NCI-H146 (cell line): ENCODE data around the gene DNAJC3.
A peak's percentile ranks its signal among the peaks of the same experiment; 100 is the strongest.
"Not testable (repeated sequence)": the region's sequence is repeated elsewhere in the genome, so short reads cannot be mapped to it uniquely, and the experiment has no call there.

Experiments used
- DNase-seq: peaks from one replicate; lab custom pipeline; 2025; lab: John Stamatoyannopoulos, UW

DNAJC3 gene

GRCh38 chr13:95783747-95784146 is 106.8 kb downstream of the DNAJC3 start:
- DNase-seq = no peak

DNA sequence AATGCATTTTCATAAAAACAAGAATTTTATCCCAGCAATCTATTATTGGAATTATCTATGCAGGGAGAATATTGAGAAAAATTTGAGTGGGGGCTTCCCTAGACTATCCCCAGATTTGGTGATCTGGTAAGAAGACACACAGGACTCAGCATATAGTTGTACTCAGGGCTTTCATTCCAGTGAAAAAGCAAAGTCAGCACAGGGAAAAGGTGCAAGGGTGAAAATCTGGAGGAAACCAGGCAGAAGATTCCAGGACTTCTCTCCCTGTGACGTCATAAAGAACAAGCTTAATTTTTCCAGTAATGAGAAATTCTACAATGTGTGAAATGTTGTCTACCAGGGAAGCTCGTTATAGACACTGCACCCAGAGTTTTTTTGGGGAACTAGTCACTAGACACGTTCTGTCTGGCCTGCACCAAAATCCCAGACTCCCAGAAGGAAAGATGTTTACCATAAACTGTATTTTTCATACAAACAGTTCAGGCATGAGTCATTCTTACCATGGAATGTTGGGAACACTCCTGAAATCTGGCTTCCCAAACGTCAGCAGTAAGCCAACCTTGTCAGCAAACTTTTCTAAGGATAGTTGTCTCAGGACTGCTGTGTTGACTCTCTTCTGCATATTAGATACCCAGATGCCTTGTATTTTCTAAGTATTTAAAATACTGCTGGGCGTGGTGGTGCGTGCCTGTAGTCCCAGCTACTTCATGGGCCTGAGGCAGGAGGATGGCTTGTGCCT is 107.4 kb downstream of the DNAJC3 start:
- no peak for DNase-seq

DNA sequence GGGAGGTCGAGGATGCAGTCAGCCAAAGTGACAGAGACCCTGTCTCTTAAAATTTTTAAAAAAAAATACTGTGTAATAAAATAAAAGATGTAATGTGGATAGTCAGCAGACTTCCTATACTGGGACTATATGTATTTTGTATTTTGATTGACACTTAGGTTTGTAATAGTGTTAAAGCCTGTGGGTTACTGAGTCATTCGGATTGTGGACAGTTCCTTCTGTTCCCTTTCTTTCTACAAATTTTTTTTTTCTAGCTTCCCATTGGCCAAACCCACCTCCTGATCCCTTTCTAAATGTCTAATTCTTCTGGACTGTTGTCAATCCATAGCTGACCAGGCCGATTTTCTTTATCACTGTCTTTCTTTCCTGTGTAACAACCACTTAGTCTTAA is 108.0 kb downstream of the DNAJC3 start:
- DNase-seq = no peak

- DNase-seq = no peak
Measured at GRCh38 chr13:95787356-95788099, 110.6 kb downstream of the DNAJC3 start.

DNA sequence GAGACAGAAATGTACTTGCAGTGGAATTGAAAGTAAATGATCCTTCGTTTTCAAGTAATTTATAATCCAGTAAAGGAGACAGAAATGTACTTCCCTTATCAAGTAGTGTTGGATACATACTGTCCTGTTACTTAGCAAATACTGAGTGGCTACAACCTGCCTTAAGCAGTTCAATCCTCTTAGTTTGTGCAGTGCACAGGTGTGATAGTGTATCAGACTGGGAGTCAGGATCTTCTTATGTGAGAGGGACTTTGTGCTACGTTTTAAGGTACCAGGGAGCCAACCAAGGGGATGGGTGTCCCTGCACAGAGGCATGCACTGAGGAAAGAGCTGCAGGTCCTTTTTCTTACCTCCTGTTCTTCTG is 111.1 kb downstream of the DNAJC3 start:
- DNase-seq = no peak

DNA sequence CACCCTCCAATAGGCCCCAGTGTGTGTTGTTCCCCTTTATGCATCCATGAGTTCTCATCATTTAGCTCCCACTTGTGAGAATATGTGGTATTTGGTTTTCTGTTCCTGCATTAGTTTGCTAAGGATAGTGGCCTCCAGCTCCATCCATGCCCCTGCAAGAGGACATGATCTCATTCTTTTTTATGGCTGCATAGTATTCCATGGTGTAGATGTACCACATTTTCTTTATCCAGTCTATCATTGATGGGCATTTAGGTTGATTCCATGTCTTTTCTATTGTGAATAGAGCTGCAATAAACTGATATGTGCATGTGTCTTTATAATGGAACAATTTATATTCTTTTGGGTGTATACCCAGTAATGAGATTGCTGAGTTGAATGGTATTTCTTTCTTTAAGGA is 112.4 kb downstream of the DNAJC3 start:
- not testable (repeated sequence) for DNase-seq

DNA sequence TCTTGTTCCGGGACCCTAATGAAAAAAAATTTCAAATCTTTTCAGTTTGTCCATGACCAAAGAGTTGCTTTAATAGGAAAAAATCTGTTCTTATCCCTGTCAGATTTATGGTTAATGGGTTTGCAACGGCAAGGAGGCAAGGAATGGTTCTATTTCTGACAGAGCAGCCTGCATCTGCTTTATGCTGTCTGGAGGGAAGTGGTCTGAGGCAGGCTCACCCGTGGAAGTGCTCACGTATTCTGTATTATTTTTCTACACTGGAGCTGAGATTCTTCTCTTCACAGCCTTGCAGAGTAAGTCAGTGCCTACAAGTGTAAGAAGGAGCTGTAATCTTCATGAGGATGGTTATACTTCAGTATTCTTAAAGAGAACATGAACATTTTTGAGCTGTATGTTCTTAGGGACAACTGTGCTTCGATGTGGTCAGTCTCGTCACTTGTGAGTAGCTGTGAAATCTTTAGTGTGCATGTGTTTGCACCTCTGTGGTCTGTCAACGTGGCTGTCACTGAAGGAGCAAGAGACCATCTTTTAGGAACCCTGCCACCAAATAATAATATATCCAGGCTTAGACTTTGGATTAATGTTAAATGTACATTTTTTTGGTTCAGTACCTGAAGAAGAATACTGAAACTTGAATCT is 114.3 kb downstream of the DNAJC3 start:
- DNase-seq = no peak

DNA sequence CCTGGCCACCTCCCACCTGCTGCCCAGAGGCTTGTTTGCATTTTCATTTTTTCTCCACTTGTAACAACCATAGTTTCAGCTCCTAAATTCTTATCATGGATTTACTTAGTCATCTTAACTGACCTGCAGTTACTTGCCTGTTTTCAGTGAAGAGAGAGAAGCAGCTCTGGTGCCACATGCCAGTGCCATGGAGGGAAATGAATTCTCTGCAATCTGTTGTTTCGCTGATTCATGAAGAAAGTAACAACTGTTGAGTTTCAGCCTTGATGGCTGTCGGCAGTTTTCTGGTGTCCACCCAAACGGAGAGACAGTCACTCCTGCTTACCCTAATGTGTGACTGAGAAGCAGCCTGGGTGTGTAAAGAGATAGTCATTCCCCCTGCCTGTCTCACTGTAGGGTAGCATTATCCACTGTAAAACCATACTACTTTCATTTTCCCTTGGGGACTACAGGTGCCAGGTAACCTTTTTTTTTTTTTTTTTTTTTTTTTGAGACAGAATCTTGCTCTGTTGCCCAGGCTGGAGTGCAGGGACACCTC is 116.1 kb downstream of the DNAJC3 start:
- DNase-seq = no peak

DNA sequence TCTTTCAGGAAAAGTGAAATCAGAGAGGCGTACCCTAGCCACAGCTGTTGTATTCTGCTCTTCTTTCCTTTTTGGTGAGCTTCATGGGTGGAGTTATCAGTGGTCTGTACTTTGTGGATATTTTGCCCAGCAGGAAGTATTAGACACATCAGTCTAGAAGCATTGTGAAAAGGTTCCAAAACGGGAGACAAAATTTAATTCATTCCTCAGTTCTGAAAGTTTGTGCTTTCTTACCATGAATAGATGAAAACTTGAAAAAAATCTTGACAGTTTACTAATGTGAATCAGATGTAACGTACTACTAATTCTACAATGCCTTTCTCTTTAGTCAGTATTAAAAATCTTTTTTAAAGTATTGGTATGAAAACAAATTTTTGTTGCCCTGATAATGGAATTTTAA is 116.8 kb downstream of the DNAJC3 start:
- no peak for DNase-seq

DNA sequence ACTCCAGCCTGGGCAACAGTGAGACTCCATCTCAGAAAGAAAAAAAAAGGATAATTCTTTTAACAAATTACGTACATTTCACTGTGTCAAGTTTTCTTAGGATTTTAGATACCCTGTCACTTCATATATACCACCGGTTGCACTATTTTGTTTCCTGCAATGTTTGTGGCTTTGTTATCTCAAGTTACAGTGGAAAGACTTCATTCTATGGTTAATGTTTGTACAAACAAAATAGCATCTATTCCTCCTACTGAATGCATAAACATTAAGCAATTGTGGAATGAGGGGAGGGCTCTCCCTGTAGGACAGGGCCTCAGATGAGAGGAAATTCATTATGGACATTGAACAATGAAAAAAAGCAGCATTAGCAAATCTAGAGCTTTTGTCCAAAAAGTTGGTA is 120.1 kb downstream of the DNAJC3 start:
- no peak for DNase-seq

DNA sequence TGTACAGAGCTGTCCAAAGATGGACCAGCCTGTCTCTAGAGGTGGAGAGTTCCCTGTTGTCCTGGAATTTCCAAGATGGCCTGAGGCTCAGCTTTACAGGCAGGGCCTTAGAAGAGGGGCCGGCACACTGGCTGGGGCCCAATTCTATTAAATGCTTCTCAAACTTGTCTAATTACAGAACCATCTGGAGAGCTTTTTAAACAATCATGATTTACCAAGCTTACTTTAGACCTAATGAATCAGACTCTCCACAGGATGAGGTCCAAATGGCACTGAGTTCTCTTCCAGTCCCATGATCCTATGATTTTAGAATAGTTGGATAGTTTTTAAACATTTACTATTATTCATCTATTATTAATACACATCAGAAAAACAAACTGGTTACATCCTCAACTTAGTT is 123.5 kb downstream of the DNAJC3 start:
- no peak for DNase-seq

DNA sequence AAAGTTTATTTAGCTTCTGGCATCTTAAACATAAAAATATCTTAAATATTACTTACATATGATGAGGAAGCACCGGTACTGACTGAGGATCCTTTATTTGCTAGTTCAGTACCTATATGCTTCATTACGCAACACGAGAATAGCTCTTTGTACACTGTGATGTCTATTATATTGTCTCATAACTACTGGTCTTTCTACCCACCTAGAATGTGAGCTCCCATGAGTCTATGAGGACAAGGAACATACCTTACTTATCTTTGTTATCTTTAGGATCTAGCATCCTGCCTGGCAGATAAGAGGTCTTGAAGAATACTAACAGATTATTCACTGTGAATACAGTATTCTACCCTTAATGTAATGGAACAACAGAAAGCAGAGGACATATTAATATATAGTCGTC is 124.9 kb downstream of the DNAJC3 start:
- DNase-seq = no peak

DNA sequence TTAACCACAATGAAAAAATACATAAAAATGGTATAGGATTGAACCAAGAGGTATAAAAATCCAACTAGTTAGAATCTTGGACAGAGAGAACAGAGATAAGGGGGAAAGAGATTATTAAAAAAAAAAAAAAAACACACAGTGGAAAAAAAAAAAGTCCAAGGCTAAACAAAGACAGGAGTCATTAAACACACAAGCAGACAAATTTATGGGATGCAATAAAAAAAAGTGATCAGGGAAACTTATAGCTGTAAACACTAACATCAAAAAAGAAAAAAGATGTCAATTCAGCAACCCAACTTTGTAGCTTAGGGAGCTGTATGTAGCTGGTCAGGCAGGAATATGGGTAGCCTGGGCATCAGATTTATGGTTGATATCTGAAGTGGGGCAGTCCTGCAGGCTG is 129.0 kb downstream of the DNAJC3 start:
- no peak for DNase-seq

DNA sequence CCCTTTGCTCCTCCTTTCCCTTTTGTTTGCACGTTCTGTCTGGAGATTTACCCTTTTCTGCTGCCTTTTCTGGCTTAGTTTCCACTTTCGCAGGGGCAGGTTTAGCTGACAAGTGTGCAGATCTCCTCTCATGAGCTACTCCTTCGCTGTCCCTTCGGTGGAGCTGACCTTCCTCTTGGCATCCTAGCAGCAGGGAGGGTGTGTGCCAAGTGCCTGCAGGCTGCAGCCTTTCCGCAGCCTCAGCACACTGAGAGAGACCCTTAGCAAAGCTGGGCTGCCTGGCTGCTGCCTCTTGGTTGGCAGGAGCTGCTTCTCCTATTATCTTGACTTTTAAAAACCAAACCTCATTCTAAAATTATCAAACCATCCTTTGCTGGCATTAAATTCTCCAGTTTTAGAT is 132.5 kb downstream of the DNAJC3 start:
- no peak for DNase-seq

- DNase-seq = no peak
Measured at GRCh38 chr13:95813139-95813538, 136.2 kb downstream of the DNAJC3 start.

GRCh38 chr13:95814495-95814894 is 137.6 kb downstream of the DNAJC3 start:
- DNase-seq = no peak

DNA sequence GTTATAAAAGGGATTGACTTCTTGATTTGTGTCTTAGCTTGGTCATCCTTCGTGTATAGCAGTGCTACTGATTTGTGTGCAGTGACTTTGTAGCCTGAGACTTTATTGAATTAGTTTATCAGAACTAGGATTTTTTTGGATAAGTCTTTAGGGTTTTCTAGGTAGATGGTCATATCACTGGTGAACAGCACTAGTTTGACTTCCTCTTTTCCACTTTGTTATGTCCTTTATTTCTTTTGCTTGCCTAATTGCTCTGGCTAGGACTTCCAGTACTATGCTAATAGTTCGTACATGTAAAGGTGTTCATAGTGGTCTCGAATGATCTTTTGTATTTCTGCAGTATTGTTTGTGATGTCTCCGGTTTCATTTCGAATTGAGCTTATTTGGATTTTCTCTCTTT is 145.4 kb downstream of the DNAJC3 start:
- no peak for DNase-seq

DNA sequence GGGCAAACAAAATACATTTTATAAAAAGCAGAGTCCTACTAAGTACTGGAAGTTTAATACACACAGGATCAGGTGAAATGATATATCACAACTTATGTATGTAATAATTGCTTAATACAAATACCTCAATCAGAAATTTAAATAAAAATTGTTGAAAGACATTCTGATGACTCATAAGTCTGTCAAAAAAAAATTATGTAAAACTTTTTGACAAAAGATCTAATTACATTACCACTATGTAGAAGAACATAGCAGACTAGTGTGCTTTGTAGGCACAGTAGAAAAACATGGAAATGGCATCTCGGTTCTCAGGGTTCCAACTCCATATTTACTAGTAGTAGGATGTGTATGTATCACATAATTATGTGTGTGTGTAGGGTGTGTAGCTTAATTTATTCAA is 156.2 kb downstream of the DNAJC3 start:
- no peak for DNase-seq

- DNase-seq = no peak
Measured at GRCh38 chr13:95833719-95834118, 156.8 kb downstream of the DNAJC3 start.

DNA sequence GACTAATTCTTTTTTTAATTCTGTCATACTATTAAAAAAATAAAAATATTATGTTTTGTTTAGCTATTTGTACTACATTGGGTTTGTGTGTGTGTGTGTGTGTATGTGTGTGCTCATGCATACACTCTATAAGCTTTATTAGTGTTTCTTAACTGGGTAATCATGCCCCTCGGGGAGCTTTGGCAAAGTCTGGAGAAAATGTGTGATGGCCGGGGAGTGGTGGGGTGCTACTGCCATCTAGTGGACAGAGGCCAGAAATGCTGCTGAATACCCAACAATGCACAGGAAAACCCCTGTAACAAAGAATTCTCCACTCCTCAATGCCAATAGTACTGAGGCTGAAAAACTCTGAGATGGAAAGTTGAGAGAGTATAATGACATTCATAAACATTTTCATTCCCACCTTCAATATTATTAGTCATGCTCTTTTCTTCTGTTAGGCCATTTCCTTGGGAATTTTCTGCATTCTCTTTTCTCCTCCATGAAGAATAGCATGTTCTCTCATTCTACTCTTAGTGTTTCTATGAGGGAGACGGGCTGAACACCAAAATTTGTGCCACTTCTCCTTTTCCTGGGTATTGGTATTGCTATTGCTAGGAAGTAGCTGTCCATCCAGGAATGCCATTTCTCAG is 157.3 kb downstream of the DNAJC3 start:
- peak; percentile 60 for DNase-seq

GRCh38 chr13:95841894-95842293 is 165.0 kb downstream of the DNAJC3 start:
- no peak for DNase-seq

GRCh38 chr13:95842898-95843297 is 166.0 kb downstream of the DNAJC3 start:
- DNase-seq = no peak
